GM18519 (cell line): Measurements from ENCODE around the gene PRSS27.

ENCODE experiments used
- ATAC-seq: cut with Tn5 transposase; IDR thresholded peaks from one replicate; pipeline ENCODE4 v1.9.1; 2021; ENCODE audit warnings: mild to moderate bottlenecking, moderate library complexity; ENCODE audit not compliant: unreplicated experiment, low FRiP score

PRSS27 gene

DNA sequence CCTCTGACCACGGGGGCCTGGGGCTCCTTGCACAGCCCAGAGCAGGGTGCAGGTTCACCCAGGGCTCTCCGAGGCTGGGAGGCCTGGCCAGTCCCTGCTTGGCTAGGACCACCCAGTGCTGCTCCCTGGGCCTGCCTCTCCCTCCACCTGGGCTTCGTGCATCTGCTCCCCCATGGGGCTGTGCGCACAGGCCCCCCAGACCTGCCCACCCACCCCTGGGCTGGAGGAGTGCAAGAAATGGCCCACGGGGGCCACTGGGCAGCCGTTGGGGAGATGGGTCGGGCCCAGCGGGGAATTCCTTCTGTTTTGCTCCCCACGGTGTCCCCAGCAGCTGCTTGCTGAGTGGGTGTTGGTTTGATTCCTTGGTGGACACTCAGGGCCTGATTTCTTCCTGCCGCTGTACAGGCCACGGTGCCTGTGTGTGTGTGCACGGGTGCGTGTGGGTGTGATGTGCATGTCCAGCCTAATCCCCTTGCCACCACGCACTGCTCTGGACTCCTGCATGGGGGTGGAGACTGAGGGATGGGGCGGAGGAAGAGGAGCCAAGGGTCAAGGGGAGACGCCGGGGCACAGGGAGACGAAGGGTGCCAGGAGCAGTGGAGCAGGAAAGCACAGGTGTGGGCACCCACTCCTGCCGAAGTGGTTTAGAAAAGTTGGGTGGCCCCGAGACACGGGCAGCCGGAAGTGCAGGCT is 8.5 kb downstream of the PRSS27 start:
- ATAC-seq, result no peak

GRCh38 chr16:2710711-2711231 is 9.3 kb downstream of the PRSS27 start:
- no peak for ATAC-seq

DNA sequence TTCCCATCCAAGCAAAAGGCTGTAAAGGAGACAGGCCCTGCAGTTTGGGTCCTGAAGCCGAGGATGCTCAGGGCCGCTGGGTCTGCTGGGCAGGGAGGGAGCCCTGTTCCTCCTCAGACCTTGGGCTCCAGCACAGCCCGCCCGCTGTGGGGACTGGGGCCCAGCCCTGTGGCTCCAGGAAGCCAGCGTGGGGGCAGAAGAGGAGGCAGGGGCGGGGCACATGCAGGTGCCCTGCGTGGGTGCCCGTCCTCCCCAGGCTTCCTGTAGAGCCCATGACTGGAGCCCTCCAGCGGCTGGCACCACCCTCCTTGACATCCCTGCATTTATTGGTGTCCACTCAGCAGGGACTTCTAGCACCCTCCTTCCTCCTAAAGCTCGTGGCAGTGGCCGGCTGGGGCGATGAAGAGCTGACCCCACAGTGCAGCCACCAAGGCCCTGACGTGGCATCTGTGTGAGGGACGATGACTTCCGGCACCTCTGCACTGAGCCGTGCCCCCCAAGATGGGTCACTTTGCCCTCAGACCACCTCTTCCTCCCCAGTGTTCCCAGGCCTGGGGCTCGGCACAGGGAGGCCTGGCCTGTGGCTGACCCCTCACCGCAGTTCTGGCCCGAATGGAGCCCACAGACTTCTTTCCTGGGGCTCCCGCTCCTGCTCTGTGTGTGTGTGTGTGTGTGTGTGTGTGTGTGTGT is 9.9 kb downstream of the PRSS27 start:
- ATAC-seq, result no peak

- ATAC-seq, result no peak
Observed at GRCh38 chr16:2709588-2709984, 10.4 kb downstream of the PRSS27 start.

DNA sequence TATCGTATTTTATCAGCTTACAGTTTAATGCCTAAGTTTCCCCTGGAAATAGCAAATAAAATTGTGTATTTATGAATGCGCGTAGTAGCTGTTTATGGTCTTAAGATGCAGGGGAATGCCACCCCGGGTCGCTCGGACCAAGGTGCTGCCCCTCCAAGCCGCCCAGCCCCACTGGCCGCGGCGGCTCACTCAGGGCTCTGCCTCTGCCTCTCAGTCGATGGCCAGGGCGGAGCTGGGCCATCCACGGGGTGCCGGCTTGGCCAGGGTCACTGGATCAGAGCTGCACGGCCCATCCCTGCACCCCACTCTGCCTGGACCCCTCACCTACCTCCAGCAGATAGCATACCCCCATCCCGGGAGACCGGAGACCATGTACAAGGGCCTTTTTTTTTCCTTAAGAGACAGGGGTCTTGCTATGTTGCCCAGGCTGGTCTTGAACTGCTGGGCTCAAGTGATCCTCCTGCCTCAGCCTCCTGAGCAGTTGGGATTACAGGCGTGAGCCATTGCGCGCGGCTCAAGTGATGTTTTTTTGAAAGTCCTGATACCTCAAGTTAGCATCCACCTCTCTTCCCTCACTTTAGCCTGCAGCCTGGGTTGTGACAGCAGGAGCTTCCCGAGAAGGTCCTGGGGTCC is 11.0 kb downstream of the PRSS27 start:
- no peak for ATAC-seq

GRCh38 chr16:2708290-2708639 is 11.8 kb downstream of the PRSS27 start:
- no peak for ATAC-seq

DNA sequence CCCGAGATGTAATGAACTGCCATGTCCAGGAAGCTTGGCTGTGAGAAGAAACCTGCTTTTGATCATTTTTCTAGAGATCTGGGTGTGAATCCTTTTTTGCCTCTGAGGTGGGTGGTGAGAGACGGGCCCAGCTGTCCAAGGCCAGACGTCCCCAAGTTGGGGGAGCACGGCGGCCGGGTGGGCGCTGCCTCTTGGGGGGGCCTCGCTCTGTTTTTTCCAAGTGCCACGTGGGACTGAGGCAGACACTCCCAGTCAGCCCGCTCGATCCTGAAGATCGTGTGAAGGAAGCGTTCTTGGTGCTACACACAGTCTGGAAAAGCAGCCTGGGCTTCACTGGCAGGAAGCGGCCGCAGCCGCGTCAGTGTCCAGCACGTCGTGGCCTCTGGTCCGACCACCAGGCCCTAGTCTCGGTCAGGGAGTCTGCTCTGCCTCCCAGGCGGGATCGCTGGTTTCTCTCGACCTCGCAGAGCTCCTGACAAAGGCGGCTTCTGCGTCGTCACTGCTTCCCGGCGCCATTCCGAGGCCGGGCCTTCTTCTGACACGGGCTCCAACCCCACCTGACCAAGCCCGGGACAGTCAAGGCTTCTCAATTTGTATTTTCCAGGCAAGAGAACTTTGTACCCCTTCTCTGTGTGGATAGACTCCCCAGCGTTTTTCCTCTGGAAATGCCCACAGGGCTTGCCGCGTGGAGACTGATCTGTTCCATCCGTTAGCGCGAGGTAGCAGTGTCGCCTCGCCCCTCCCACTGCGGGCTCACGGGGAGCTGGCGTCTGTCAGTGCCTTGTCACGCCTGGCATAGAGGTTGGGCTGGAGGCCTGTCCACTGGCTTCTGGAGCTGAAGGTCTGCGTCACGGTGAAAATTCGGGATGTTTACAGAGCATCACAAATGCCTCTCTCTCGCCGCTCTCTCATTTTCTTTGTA is 12.4 kb downstream of the PRSS27 start:
- no peak for ATAC-seq

GRCh38 chr16:2706611-2707311 is 13.3 kb downstream of the PRSS27 start:
- ATAC-seq, result no peak

- ATAC-seq, result no peak
Observed at GRCh38 chr16:2706085-2706484, 13.9 kb downstream of the PRSS27 start.

DNA sequence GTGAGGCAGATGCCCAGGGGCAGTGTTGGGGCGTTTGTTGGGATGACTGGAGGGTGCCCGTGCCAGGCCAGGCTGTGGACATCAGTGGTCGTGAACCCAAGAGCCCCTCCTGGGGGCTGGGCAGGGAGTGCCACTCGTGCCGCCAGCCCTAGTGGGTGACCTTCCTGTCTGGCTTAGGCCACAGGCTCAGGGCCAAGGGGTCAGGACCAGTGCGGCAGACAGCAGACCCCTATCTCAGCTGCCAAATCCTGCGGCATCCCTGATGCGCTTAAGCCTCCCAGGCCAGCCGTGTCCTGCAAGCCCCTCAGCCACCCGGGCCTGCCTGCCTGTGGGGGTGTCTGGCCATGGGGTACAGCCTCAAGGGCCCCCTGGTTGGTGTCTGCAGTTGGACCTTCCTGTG is 14.7 kb downstream of the PRSS27 start:
- ATAC-seq, result no peak

DNA sequence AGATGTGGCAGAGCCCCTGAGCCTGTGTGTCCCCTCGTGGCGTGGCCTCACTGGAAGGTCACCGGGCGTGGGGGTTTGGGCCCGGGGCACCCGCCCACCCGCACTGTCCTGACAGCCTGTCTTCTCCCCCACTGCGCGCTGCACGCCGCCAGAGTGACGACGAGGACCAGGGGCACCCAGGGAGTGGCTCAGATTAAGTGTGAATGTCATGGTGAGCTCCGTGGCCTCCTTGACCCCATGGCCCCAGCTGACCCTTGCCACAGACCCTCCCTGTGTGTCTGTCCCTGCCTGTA is 15.1 kb downstream of the PRSS27 start:
- no peak for ATAC-seq

DNA sequence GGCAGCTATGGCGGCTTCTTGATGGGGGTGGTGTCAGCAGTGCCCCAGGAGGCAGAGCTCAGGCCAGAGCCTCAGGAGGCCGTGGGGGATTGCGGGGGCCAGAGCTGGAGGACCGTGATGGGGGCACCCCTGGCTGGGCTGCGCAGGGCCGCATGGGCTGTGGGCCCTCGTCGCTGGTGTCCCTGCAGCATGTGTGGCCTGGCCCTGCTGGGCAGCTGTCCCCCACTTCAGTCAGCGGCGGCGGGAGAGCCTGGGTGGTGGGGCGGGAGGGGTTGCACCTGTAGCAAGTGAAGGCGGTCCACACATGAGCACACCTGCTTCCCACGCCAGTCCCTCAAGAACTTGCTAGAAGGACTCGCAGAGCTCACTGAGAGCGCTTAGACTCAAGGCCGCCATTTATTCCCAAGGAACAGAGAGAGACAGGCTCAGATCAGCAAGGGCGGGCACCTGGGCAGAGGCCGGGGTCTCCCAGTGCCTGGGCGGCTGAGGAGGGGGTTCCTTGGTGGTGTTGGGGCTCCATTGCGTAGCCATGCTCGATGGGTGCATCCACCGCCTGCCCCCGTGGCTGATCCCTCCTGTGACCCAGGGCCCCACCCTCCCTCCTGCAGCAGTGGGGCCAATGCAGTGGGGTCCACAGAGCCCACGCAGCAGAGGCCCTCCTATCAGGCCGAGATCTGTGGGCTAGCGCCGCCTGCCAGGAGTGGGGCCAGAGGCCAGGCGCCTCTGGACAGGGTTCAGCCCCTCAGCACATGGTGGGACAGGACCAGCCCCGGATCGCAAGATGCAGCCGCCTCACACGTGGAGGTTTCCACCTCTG is 15.7 kb downstream of the PRSS27 start:
- ATAC-seq, result no peak

DNA sequence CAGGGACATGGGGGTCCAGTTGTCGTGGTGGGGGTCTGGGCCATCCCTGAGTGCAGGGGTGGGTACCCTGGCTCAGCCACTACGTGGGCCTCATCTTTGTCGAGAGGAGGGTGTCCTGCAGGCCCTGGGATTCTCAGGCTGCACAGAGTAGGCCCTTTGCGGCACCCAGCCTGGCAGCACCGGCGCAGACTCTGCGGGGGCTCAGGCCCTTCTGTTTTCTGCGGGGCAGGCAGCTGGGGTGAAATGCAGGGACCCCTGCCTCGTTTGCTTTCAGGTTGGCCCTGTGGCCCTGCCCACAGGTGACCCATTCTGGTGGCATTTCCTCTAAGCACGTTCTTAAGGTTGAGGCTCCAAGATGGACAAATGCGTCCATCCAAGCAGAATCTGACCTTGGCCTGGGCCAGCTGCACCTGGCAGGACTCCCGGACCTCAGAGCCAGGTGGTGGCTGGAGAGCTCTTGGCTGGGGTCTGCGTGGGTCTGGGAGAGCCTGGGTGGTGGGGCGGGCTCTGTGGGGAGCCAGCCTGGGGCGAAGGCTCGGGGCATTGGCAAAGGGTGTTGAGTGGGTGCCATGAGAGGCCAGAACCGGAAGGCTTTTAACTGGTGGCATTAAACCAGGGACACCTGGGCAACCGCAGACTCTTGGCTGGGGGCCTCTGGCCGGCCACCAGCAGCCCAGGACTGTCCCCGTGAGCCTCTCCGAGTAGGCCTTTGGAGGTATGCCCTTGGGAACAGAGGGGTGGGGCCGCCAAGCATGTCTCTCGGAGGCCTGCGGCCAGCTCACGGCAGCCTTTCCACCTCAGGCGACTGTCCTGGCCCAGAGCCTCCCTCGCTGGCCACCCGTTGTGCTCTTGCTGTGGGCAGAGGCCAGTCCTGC is 16.9 kb downstream of the PRSS27 start:
- no peak for ATAC-seq

DNA sequence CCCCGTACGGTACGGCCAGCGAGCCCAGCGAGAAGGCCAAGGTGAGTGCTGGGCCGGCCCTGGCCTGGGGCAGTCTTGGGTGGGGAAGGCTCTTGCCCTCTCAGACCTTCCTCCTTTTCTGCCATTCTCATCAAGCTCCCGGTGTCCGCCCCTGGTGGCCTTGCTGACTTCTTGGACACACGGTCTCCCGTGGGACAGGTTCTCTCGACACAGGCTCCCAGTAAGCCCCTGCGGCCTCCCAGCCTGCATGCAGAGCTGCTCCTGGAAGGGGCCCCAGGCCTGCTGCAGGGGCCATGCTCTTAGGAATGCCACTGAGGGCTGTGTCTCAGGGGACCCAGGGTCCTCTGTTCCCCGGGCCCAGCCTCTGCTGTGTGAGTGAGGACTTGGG is 17.6 kb downstream of the PRSS27 start:
- ATAC-seq, result no peak

DNA sequence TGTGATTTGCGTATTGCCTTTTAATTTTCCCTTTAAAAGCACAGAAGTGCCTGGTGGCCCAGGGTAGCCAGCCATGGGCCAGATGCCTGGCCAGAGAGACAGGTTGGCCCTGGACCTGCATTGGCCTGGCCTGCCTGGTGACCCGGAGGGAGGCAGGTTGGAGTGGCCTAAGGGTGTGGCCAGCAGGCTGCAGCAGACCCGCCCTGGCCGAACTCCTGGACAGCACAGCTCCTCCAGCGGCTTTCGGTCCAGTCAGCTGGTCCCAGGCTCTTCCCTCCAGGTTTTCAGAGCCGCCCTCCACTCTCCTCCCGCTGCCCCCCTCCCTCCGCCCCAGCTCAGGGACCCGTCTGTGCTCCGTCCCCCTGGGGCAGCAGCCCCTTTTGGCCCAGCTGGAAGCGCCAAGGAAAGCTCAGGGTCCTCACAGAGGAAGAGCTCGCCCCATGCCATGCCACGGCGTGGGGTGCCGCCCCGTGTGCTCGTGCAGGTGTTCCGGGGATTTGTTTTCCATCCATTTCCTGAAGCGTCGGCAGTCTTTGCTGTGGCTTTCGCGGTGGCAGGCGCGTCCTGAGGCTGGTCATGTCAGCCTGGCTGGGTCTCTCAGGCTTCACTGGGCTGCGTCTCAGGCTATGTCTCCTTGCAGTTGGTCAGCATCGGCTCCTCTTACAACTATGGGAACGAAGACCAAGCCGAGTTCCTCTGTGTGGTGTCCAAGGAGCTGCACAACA is 18.1 kb downstream of the PRSS27 start:
- ATAC-seq, result no peak

GRCh38 chr16:2701272-2701671 is 18.8 kb downstream of the PRSS27 start:
- no peak for ATAC-seq

DNA sequence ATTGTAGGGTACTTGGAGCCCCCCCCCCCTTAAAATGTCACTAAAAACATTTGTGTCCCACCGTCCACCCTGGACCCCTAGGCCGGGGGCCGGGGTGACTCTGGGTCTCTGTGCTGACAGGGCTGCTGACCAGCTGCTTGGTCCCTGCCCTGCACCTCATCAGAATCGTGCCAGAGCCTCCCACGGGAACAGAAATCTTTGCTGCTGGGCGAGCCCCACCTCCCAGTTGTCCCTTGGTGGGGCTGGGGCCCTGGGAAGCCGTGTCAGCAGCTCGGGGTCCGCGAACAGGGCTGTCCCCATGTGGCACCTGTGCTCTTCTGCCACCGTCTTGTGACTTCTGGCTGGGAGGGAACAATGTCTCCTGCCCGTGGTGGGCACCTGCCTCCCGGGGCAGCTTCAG is 19.2 kb downstream of the PRSS27 start:
- no peak for ATAC-seq
